IPS-20b (cell line): ENCODE results near the gene BPIFB6.

Experiments used
- H3K27ac ChIP-seq: one replicate; pipeline ENCODE4 v1.5.1; 2013; ENCODE audit warnings: low read length
- H3K27me3 ChIP-seq: 2 replicates; pipeline ENCODE4 v1.6.1; 2013; ENCODE audit warnings: mild to moderate bottlenecking, low read length, inconsistent platforms; ENCODE audit not compliant: insufficient read depth
- H3K36me3 ChIP-seq: 2 replicates; pipeline ENCODE4 v1.6.1; 2013; ENCODE audit warnings: low read depth, mild to moderate bottlenecking, inconsistent platforms, low read length, moderate library complexity; ENCODE audit not compliant: insufficient read depth
- H3K4me1 ChIP-seq: 2 replicates; pipeline ENCODE4 v1.6.1; 2013; ENCODE audit warnings: mild to moderate bottlenecking, control low read depth, inconsistent platforms, low read length, moderate library complexity; ENCODE audit not compliant: insufficient read depth
- H3K4me3 ChIP-seq: 2 replicates; pipeline ENCODE4 v1.5.1; 2013; ENCODE audit warnings: mild to moderate bottlenecking, low read length, inconsistent platforms
- H3K9ac ChIP-seq: 2 replicates; pipeline ENCODE4 v1.6.1; 2013; ENCODE audit warnings: low read depth, mild to moderate bottlenecking, inconsistent platforms, low read length, moderate library complexity
- H3K9me3 ChIP-seq: 2 replicates; pipeline ENCODE4 v1.6.1; 2013; ENCODE audit warnings: mild to moderate bottlenecking, low read depth, low read length, inconsistent platforms; ENCODE audit not compliant: insufficient read depth

BPIFB6 gene

GRCh38 chr20:33064572-33065287 lies 33.3 kb downstream of the BPIFB6 start:
- no peak overlapping the region for H3K9ac ChIP-seq
- H3K4me3 ChIP-seq, result no peak overlapping the region
- H3K36me3 ChIP-seq, result no peaks in the 10 kb centered on the region
- H3K27me3 ChIP-seq, result no peaks in the 10 kb centered on the region
- no peaks in the 10 kb centered on the region for H3K4me1 ChIP-seq
- no peaks in the 10 kb centered on the region for H3K9me3 ChIP-seq
- no peak overlapping the region for H3K27ac ChIP-seq

- no peak overlapping the region for H3K9ac ChIP-seq
- H3K4me1 ChIP-seq, result no peaks in the 10 kb centered on the region
- no peaks in the 10 kb centered on the region for H3K36me3 ChIP-seq
- no peaks in the 10 kb centered on the region for H3K9me3 ChIP-seq
- H3K27me3 ChIP-seq, result no peaks in the 10 kb centered on the region
- no peak overlapping the region for H3K4me3 ChIP-seq
- H3K27ac ChIP-seq, result no peak overlapping the region
Observed at GRCh38 chr20:33065785-33066184, 34.3 kb downstream of the BPIFB6 start.

GRCh38 chr20:33067806-33068205 lies 36.4 kb downstream of the BPIFB6 start:
- no peak overlapping the region for H3K4me3 ChIP-seq
- no peaks in the 10 kb centered on the region for H3K4me1 ChIP-seq
- H3K9ac ChIP-seq, result no peak overlapping the region
- no peaks in the 10 kb centered on the region for H3K9me3 ChIP-seq
- no peak overlapping the region for H3K27ac ChIP-seq
- no peaks in the 10 kb centered on the region for H3K27me3 ChIP-seq
- H3K36me3 ChIP-seq, result no peaks in the 10 kb centered on the region

DNA sequence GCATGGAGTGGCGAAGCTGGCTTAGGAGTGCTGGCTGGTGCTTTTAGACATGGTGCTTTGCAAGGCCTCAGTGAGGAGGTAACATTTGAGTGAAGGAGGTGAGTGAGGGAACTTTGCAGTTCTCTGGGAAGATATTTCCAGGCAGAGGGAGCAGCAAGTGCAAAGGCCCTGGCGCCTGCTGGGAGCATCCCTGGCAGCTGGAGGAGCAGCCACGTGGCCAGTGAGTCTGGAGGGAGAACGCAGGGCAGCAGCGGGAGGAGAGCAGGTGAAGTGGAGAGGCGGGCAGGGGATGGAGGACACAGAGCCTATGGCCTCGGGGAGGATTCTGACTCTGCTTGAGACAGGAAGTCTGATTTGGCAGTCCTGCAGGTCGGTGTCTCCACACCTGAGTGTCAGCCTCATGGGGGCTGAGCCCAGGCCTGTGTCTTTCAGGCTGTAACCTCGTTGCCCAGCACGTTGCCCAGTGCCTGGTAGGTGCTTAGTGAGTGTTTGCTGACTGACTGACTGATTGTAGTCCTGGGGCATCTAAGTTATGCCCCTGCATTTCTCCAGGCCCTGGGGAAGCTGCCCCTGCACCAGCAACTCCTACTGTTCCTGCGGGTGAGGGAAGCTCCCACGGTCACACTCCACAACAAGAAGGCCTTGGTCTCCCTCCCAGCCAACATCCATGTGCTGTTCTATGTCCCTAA lies 36.9 kb downstream of the BPIFB6 start:
- H3K9ac ChIP-seq, result no peak overlapping the region
- H3K4me3 ChIP-seq, result no peak overlapping the region
- H3K9me3 ChIP-seq, result no peaks in the 10 kb centered on the region
- no peaks in the 10 kb centered on the region for H3K27me3 ChIP-seq
- no peaks in the 10 kb centered on the region for H3K4me1 ChIP-seq
- no peaks in the 10 kb centered on the region for H3K36me3 ChIP-seq
- no peak overlapping the region for H3K27ac ChIP-seq

DNA sequence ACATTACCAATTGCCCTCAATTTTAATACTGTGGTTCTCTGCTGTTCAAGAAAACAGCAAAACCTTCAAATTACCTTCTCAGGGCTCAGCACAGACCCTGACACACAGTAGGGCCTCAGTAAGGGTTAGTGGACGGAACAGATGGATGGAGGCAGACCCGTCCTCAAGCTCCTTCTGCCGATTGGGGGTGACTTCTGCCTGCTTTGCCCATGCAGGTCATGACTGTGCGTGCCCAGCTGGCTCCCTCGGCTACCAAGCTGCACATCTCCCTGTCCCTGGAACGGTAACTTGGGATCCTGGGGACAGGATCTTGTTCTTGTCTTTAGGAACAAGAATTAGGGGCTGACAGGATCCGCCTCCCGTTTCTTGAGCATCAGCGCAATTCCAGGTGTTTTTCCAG lies 38.2 kb downstream of the BPIFB6 start:
- H3K4me1 ChIP-seq, result no peaks in the 10 kb centered on the region
- no peak overlapping the region for H3K4me3 ChIP-seq
- H3K9me3 ChIP-seq, result no peaks in the 10 kb centered on the region
- no peaks in the 10 kb centered on the region for H3K27me3 ChIP-seq
- H3K9ac ChIP-seq, result no peak overlapping the region
- no peaks in the 10 kb centered on the region for H3K36me3 ChIP-seq
- no peak overlapping the region for H3K27ac ChIP-seq

DNA sequence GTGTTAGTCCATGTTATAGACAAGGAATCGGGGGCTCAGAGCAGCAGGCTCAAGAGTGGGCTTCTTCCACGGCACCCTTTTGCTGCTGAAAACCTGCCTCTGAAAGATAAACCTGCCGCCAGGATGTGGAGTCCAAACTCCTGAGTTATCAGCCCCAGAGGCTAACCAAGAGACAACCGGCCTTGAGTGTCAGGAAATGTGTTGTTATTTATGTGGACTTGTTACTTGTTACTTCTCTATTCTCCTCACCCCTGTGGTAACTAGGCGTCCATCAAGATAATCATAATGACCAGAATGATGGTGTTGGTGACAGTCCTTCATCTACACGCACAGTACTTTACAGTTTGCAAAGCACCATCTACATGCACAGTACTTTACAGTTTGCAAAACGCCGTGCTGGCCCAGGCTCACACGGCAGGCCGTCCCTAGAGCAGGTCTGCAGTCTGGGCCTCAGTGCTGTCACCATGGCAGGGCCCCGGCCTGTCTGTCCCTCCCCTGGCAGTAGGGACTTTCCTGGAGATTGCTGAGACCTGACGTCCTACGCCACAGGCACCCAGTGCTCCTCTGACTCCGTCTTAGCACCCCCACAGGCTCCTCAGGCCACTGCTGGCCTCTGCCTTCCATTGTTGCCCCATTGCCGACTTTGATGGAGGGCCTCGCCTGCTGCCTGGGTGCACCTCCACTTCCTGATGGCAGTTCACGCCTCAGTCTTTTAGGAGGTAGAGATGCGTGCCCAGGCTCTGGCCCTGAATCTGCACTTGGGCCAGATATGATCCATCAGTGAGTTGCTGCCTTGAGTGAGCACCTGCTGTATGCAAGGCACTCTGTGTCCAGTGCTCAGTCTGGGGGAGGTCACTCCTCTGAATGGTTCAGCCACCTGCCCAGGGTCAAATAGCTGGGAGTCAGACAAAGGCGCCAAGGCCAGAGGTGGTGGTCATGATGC lies 38.9 kb downstream of the BPIFB6 start:
- Histone ChIP-seq H3K36me3 (no peaks in the 10 kb centered on the region), H3K9me3 (no peaks in the 10 kb centered on the region), H3K9ac (no peak overlapping the region), H3K27me3 (no peaks in the 10 kb centered on the region), H3K27ac (no peak overlapping the region), H3K4me1 (no peaks in the 10 kb centered on the region), H3K4me3 (no peak overlapping the region)

DNA sequence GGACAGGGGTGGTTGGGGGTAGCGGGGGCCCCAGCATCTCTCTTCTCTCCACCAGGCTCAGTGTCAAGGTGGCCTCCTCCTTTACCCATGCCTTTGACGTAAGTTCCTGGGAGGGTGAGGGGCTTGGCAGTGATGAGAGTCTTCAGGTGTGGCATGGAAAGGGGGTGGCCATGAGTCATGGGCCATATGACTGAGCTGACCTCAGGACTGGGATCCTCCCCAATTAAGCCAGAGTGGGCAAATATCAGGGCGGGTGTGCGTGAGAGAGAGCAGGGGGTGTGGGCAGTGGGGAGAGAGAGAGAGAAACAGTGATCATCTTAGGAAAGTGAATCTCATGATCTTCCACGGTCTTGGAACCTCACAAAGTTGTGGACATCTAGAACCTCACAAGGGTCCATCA lies 39.8 kb downstream of the BPIFB6 start:
- no peak overlapping the region for H3K9ac ChIP-seq
- no peaks in the 10 kb centered on the region for H3K9me3 ChIP-seq
- H3K27ac ChIP-seq, result no peak overlapping the region
- no peak overlapping the region for H3K4me3 ChIP-seq
- no peaks in the 10 kb centered on the region for H3K4me1 ChIP-seq
- H3K27me3 ChIP-seq, result no peaks in the 10 kb centered on the region
- no peaks in the 10 kb centered on the region for H3K36me3 ChIP-seq

GRCh38 chr20:33072362-33072761 lies 40.9 kb downstream of the BPIFB6 start:
- Histone ChIP-seq H3K9me3 (no peaks in the 10 kb centered on the region), H3K36me3 (no peaks in the 10 kb centered on the region), H3K4me3 (no peak overlapping the region), H3K27me3 (no peaks in the 10 kb centered on the region), H3K27ac (no peak overlapping the region), H3K4me1 (no peaks in the 10 kb centered on the region), H3K9ac (no peak overlapping the region)

GRCh38 chr20:33072813-33073212 lies 41.4 kb downstream of the BPIFB6 start:
- H3K4me1 ChIP-seq, result no peaks in the 10 kb centered on the region
- no peaks in the 10 kb centered on the region for H3K27me3 ChIP-seq
- H3K9ac ChIP-seq, result no peak overlapping the region

DNA sequence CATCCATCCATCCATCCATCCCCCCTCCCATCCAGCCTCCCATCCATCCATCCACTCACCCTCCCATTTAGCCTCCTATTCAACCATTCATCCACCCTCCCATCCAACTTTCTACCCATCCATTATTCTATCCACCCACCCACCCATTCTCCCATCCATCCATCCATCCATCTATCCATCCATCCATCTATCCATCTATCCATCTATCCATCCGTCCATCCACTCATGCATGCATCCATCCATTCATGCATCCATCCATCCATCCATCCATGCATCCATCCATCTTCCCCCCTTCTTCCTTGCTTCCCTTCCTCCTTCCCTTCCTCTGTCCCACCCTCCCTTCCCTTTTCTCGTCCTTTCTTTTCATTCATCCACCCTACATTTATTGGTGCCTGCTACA lies 43.2 kb downstream of the BPIFB6 start:
- no peak overlapping the region for H3K27ac ChIP-seq
- H3K4me1 ChIP-seq, result no peaks in the 10 kb centered on the region
- no peak overlapping the region for H3K4me3 ChIP-seq
- no peak overlapping the region for H3K9ac ChIP-seq
- no peaks in the 10 kb centered on the region for H3K9me3 ChIP-seq
- no peaks in the 10 kb centered on the region for H3K36me3 ChIP-seq
- H3K27me3 ChIP-seq, result no peaks in the 10 kb centered on the region

More at GRCh38 chr20:33072813-33073212, 41.4 kb downstream of the BPIFB6 start:
- Histone ChIP-seq H3K36me3 (no peaks in the 10 kb centered on the region), H3K27ac (no peak overlapping the region), H3K9me3 (no peaks in the 10 kb centered on the region), H3K4me3 (no peak overlapping the region)

GRCh38 chr20:33075281-33075680 lies 43.8 kb downstream of the BPIFB6 start:
- no peaks in the 10 kb centered on the region for H3K27me3 ChIP-seq
- H3K36me3 ChIP-seq, result no peaks in the 10 kb centered on the region
- H3K4me1 ChIP-seq, result no peaks in the 10 kb centered on the region
- H3K9ac ChIP-seq, result no peak overlapping the region
- H3K27ac ChIP-seq, result no peak overlapping the region
- H3K4me3 ChIP-seq, result no peak overlapping the region
- no peaks in the 10 kb centered on the region for H3K9me3 ChIP-seq
